HG03097 (cell line): ENCODE results near the gene GARS1.
"Not testable (repeated sequence)": the region's sequence is repeated elsewhere in the genome, so short reads cannot be mapped to it uniquely, and the experiment has no call there.

Experiments
- ATAC-seq: cut with Tn5 transposase; IDR thresholded peaks from one replicate; pipeline ENCODE4 v1.9.1; 2021; ENCODE audit not compliant: unreplicated experiment, low FRiP score

The GARS1 gene

GRCh38 chr7:30618080-30618676 is 23.5 kb downstream of the GARS1 start:
- no peak for ATAC-seq

- no peak for ATAC-seq
Measured at GRCh38 chr7:30618961-30619360, 24.3 kb downstream of the GARS1 start.

- no peak for ATAC-seq
Measured at GRCh38 chr7:30625283-30625682, 30.6 kb downstream of the GARS1 start.

- ATAC-seq = no peak
Measured at GRCh38 chr7:30627026-30627425, 32.3 kb downstream of the GARS1 start.

- ATAC-seq = no peak
Measured at GRCh38 chr7:30630986-30631385, 36.3 kb downstream of the GARS1 start.

GRCh38 chr7:30633223-30633622 is 38.5 kb downstream of the GARS1 start:
- no peak for ATAC-seq

- no peak for ATAC-seq
Measured at GRCh38 chr7:30634193-30634626, 39.5 kb downstream of the GARS1 start.

- no peak for ATAC-seq
Measured at GRCh38 chr7:30634634-30635201, 40.0 kb downstream of the GARS1 start.

GRCh38 chr7:30635798-30636197 is 41.1 kb downstream of the GARS1 start:
- ATAC-seq = no peak

GRCh38 chr7:30642322-30642721 is 47.6 kb downstream of the GARS1 start:
- not testable (repeated sequence) for ATAC-seq

GRCh38 chr7:30642789-30643188 is 48.1 kb downstream of the GARS1 start:
- ATAC-seq = no peak

GRCh38 chr7:30644286-30644955 is 49.7 kb downstream of the GARS1 start:
- no peak for ATAC-seq

- ATAC-seq = no peak
Measured at GRCh38 chr7:30645661-30646060, 51.0 kb downstream of the GARS1 start.

GRCh38 chr7:30646154-30646553 is 51.5 kb downstream of the GARS1 start:
- no peak for ATAC-seq

GRCh38 chr7:30647589-30648364 is 53.1 kb downstream of the GARS1 start:
- no peak for ATAC-seq

GRCh38 chr7:30648744-30649540 is 54.3 kb downstream of the GARS1 start:
- ATAC-seq = no peak

- no peak for ATAC-seq
Measured at GRCh38 chr7:30649717-30650420, 55.2 kb downstream of the GARS1 start.

GRCh38 chr7:30650421-30650808 is 55.7 kb downstream of the GARS1 start:
- ATAC-seq = no peak

- no peak for ATAC-seq
Measured at GRCh38 chr7:30652132-30652531, 57.5 kb downstream of the GARS1 start.
